ENCODE data around the gene METTL26. TPM values are rescaled to one million over a fixed set of nuclear protein-coding genes. Genes with fewer than 3 reads are reported as not detected.

Gene METTL26
- polyA plus RNA-seq, 1 experiment, result 105 TPM

- no peak for DNase-seq (ENCODE audit: low read depth)
- POLR2A ChIA-PET, result no interaction called here
- CTCF ChIA-PET, result interaction anchor here (0.5 to 0.6 kb wide), 2 partner anchors 9 to 27 kb away, joined by 3 to 6 read pairs; partner anchors contain the start of gene STUB1
- no peaks in the 10 kb centered on the region for H3K27me3 ChIP-seq (ENCODE audit: control insufficient read depth, insufficient read depth, low read length)
- TF ChIP-seq CTCF (IDR thresholded peaks at IDR 0.05; ENCODE audit: insufficient read depth, low read depth, low read length), result no peak
- peaks cover 41% of the 10 kb centered on the region for H3K36me3 ChIP-seq (ENCODE audit: control insufficient read depth, insufficient read depth, low read length)
- H3K4me3 ChIP-seq (ENCODE audit: low read depth, low read length), result no peak overlapping the region
Measured at GRCh38 chr16:670485-671352, 34.6 kb upstream of the METTL26 start.

- no peaks in the 10 kb centered on the region for H3K27me3 ChIP-seq (ENCODE audit: control insufficient read depth, insufficient read depth, low read length)
- POLR2A ChIA-PET, result no interaction called here
- CTCF ChIA-PET, result no interaction called here
- no peak overlapping the region for H3K4me3 ChIP-seq (ENCODE audit: low read depth, low read length)
- DNase-seq (ENCODE audit: low read depth), result no peak
- peaks cover 41% of the 10 kb centered on the region for H3K36me3 ChIP-seq (ENCODE audit: control insufficient read depth, insufficient read depth, low read length)
- TF ChIP-seq CTCF (IDR thresholded peaks at IDR 0.05; ENCODE audit: insufficient read depth, low read depth, low read length), result no peak
Measured at GRCh38 chr16:669666-670065, 33.6 kb upstream of the METTL26 start.

- no peak for DNase-seq (ENCODE audit: low read depth)
- TF ChIP-seq CTCF (IDR thresholded peaks at IDR 0.05; ENCODE audit: insufficient read depth, low read depth, low read length), result no peak
- peak overlapping the region; percentile 99 for H3K4me3 ChIP-seq (ENCODE audit: low read depth, low read length)
- peaks cover 39% of the 10 kb centered on the region for H3K36me3 ChIP-seq (ENCODE audit: control insufficient read depth, insufficient read depth, low read length)
- POLR2A ChIA-PET, result no interaction called here
- CTCF ChIA-PET, result interaction anchor here (0.7 to 3.1 kb wide), 3 partner anchors 8 to 1189 kb away, joined by 3 to 20 read pairs (median 6); partner anchors contain the start of genes RHBDL1 and STUB1
- H3K27me3 ChIP-seq (ENCODE audit: control insufficient read depth, insufficient read depth, low read length), result no peaks in the 10 kb centered on the region
Measured at GRCh38 chr16:668519-669171, 32.5 kb upstream of the METTL26 start.

GRCh38 chr16:667780-668518, 31.8 kb upstream of the METTL26 start, which contains the start of gene RHOT2:
TSS of gene RHOT2 (plus strand) at chr16:668132. CDS start at chr16:668200, 68 bp downstream.
- Histone ChIP-seq H3K27me3 (ENCODE audit: control insufficient read depth, insufficient read depth, low read length) (no peaks in the 10 kb centered on the region), H3K36me3 (ENCODE audit: control insufficient read depth, insufficient read depth, low read length) (peaks cover 32% of the 10 kb centered on the region), H3K4me3 (ENCODE audit: low read depth, low read length) (peak within 1 kb of the TSS; percentile 99)
- TF ChIP-seq CTCF (IDR thresholded peaks at IDR 0.05; ENCODE audit: insufficient read depth, low read depth, low read length), result peak; percentile 40
- ChIA-PET POLR2A (no interaction called here), CTCF (interaction anchor here (0.7 to 3.1 kb wide), 4 partner anchors 8 to 1190 kb away, joined by 3 to 20 read pairs (median 4); partner anchors contain the start of genes RHBDL1, STUB1 and WDR24)
- no peak for DNase-seq (ENCODE audit: low read depth)

Measured in BJ (cell line).